ENCODE data around the gene COBLL1. TPM values are rescaled to one million over a fixed set of nuclear protein-coding genes. Genes with fewer than 3 reads are reported as not detected.

COBLL1 gene
- total RNA-seq, 2 donors from 2014 or later = 20.7 to 23.9 TPM

DNA sequence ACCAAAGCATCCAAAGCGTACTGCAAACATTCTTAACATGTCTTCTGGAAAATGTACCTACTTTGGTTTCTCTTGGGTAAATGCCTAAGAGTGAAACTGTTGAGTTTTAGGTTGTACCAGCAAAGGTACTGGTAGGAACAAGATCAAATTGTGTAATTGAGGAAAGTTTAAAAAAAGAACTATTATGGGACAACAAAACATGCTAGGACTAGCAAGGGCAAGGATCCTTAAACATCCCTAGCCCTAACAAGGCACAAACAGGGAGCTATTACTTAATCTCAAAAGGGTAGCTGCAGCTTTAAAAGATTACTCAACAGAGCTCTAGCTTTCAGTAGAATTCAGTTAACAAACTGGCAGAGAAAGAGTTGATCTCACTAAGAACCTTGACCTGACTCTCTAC, 164.4 kb downstream of the COBLL1 start:
- H3K27ac ChIP-seq = no peak overlapping the region
- no peak overlapping the region for H3K4me3 ChIP-seq
- H3K27me3 ChIP-seq = no peaks in the 10 kb centered on the region
- no peaks in the 10 kb centered on the region for H3K4me1 ChIP-seq
- H3K36me3 ChIP-seq = no peaks in the 10 kb centered on the region
- H3K9ac ChIP-seq (ENCODE audit: low read depth in 2 of 2, low read length in 2 of 2) = no peak overlapping the region
- intact Hi-C loops (cut with DNase I) = no loop called here
- H3K9me3 ChIP-seq = no peaks in the 10 kb centered on the region
- TF ChIP-seq, protein P1, sequence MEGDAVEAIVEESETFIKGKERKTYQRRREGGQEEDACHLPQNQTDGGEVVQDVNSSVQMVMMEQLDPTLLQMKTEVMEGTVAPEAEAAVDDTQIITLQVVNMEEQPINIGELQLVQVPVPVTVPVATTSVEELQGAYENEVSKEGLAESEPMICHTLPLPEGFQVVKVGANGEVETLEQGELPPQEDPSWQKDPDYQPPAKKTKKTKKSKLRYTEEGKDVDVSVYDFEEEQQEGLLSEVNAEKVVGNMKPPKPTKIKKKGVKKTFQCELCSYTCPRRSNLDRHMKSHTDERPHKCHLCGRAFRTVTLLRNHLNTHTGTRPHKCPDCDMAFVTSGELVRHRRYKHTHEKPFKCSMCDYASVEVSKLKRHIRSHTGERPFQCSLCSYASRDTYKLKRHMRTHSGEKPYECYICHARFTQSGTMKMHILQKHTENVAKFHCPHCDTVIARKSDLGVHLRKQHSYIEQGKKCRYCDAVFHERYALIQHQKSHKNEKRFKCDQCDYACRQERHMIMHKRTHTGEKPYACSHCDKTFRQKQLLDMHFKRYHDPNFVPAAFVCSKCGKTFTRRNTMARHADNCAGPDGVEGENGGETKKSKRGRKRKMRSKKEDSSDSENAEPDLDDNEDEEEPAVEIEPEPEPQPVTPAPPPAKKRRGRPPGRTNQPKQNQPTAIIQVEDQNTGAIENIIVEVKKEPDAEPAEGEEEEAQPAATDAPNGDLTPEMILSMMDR (IDR thresholded peaks at IDR 0.05) = no peak
- no peak for DNase-seq

DNA sequence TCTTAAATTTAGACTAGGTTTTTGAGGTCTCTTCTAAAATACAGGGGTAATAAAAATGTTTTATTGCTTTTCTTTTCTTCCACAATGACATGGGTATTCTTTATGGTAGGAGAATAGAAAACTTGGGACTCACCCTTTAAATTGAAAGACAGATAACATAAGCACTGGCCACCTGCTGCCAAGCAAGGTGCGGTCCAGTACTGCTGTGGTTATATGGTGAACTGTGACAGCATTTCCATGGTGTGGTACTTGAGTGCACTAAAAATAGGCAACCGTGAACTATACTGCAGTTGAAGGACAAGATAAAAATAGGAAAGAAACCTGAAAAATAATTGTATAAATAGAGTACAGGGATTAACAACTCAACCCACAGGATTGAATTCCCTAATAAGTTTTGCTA, 165.9 kb downstream of the COBLL1 start:
- DNase-seq = peak; percentile 23
- H3K9me3 ChIP-seq = no peaks in the 10 kb centered on the region
- TF ChIP-seq, protein P1 (IDR thresholded peaks at IDR 0.05) = no peak
- H3K4me1 ChIP-seq = no peaks in the 10 kb centered on the region
- intact Hi-C loops (cut with DNase I) = no loop called here
- H3K9ac ChIP-seq (ENCODE audit: low read depth in 2 of 2, low read length in 2 of 2) = no peak overlapping the region
- H3K4me3 ChIP-seq = no peak overlapping the region
- H3K27ac ChIP-seq = peak overlapping the region; percentile 11
- H3K36me3 ChIP-seq = no peaks in the 10 kb centered on the region
- no peaks in the 10 kb centered on the region for H3K27me3 ChIP-seq

DNA sequence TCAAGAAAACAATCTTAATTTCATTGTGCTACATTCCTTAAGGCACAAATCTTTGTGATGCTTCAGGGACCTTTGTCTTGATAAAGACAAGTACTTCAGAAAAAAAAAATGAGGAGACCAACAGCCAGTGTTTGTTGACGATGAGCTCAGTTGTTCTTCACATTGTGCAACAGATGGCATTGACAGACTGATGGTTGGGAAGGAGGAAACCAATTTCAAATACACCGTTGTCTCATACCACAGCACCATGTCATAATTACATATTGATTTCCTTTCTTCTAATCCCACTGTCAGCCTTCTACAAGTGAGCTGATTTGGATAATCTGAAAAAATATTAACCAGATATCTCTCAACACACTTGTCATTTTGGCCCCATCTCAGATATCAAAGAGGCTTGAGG, 166.6 kb downstream of the COBLL1 start:
- Histone ChIP-seq H3K36me3 (no peaks in the 10 kb centered on the region), H3K4me1 (no peaks in the 10 kb centered on the region), H3K9ac (ENCODE audit: low read depth in 2 of 2, low read length in 2 of 2) (no peak overlapping the region), H3K9me3 (no peaks in the 10 kb centered on the region), H3K27me3 (no peaks in the 10 kb centered on the region), H3K4me3 (no peak overlapping the region), H3K27ac (no peak overlapping the region)
- intact Hi-C loops (cut with DNase I) = no loop called here
- TF ChIP-seq, protein P1 (IDR thresholded peaks at IDR 0.05) = no peak
- DNase-seq = no peak

DNA sequence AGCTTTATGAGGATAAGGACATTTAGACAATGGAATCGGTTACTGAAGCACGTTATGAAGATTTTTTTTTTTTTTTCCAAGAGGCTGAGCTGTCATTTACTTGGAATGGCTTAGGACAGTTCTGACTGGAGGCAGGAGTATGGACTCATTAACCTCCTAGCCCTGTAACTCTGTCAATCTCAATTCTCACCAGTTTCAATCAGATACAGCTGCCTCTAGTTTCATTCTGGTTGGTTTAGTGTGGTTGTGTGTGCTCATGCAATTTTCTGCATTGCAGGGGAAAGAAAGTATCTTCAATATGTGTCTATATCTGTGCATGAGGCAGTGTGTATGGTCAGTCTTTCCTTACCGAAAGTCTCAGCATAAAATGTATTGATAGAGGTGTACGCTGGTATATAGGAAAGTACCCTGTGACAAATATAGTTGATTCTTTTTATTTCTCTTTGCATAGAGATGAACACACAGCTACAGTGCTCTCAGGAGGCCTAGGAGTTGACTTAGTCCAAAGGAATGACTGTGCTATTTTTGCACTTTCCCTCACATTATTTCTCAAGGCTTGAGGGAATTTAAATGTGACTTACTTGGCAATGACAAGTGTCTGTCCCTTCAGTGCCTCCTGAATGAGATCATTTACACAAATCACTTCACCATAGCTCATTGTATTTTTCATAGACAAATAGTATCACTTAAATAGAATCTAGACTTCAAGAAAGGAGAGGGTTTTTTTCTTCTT, 169.8 kb downstream of the COBLL1 start:
- no peaks in the 10 kb centered on the region for H3K9me3 ChIP-seq
- no peak for DNase-seq

DNA sequence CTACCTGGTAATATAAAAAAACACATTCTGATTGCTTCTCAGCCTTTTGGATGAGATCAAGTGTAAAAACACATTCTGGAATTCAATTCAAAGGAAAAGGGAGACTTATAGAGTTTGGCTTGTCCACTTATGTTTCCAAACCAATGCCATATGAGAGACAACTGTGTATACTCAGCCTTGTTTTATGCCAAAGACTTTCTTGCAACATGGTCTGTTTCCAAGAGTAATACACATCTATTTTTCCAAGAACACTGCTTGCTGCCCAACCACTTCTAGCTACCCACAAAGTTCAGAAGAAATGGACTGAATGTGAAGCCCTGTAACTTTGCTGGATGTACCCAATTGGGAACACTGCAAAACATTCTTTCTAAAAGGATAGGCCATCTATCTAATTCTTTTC, 172.3 kb downstream of the COBLL1 start:
- no peaks in the 10 kb centered on the region for H3K36me3 ChIP-seq
- intact Hi-C loops (cut with DNase I) = no loop called here
- no peak overlapping the region for H3K9ac ChIP-seq (ENCODE audit: low read depth in 2 of 2, low read length in 2 of 2)
- H3K4me3 ChIP-seq = no peak overlapping the region
- no peaks in the 10 kb centered on the region for H3K27me3 ChIP-seq
- no peak for DNase-seq
- TF ChIP-seq, protein P1 (IDR thresholded peaks at IDR 0.05) = no peak
- H3K4me1 ChIP-seq = no peaks in the 10 kb centered on the region
- no peak overlapping the region for H3K27ac ChIP-seq
- H3K9me3 ChIP-seq = no peaks in the 10 kb centered on the region

More for the DNA sequence above, 169.8 kb downstream of the COBLL1 start:
- H3K36me3 ChIP-seq = no peaks in the 10 kb centered on the region
- intact Hi-C loops (cut with DNase I) = no loop called here
- TF ChIP-seq, protein P1 (IDR thresholded peaks at IDR 0.05) = no peak
- no peaks in the 10 kb centered on the region for H3K4me1 ChIP-seq
- H3K9ac ChIP-seq (ENCODE audit: low read depth in 2 of 2, low read length in 2 of 2) = no peak overlapping the region
- no peaks in the 10 kb centered on the region for H3K27me3 ChIP-seq
- H3K4me3 ChIP-seq = no peak overlapping the region
- H3K27ac ChIP-seq = no peak overlapping the region

Data from colonic mucosa (tissue), 4 donors.